ENCODE results near the gene PIM1.
"Not testable (repeated sequence)": the region's sequence is repeated elsewhere in the genome, so short reads cannot be mapped to it uniquely, and the experiment has no call there.

Gene PIM1

GRCh38 chr6:37194886-37195285, 24.9 kb downstream of the PIM1 start:
- DNase-seq: not testable (repeated sequence)

- DNase-seq: not testable (repeated sequence)
These were observed 26.5 kb downstream of the PIM1 start for GRCh38 chr6:37196451-37196850.

- DNase-seq: no peak
These were observed 30.1 kb downstream of the PIM1 start for GRCh38 chr6:37200085-37200484.

- DNase-seq: no peak
These were observed 31.8 kb downstream of the PIM1 start for GRCh38 chr6:37201726-37202125.

- no peak for DNase-seq
These were observed 33.0 kb downstream of the PIM1 start for GRCh38 chr6:37202788-37203491.

- peak; percentile 24 for DNase-seq
These were observed 34.2 kb downstream of the PIM1 start for GRCh38 chr6:37204014-37204751.

GRCh38 chr6:37205175-37205996, 35.4 kb downstream of the PIM1 start:
- DNase-seq: no peak

- no peak for DNase-seq
These were observed 36.0 kb downstream of the PIM1 start for GRCh38 chr6:37205997-37206340.

- DNase-seq: no peak
These were observed 36.7 kb downstream of the PIM1 start for GRCh38 chr6:37206622-37207021.

GRCh38 chr6:37207903-37208456, 38.0 kb downstream of the PIM1 start:
- DNase-seq: peak; percentile 79

GRCh38 chr6:37208793-37209192, 38.8 kb downstream of the PIM1 start:
- no peak for DNase-seq

- no peak for DNase-seq
These were observed 39.7 kb downstream of the PIM1 start for GRCh38 chr6:37209461-37210205.

GRCh38 chr6:37210313-37210968, 40.5 kb downstream of the PIM1 start:
- peak; percentile 71 for DNase-seq

GRCh38 chr6:37212268-37212667, 42.3 kb downstream of the PIM1 start:
- DNase-seq: no peak

GRCh38 chr6:37218061-37218460, 48.1 kb downstream of the PIM1 start:
- no peak for DNase-seq

- no peak for DNase-seq
These were observed 48.6 kb downstream of the PIM1 start for GRCh38 chr6:37218511-37218910.

- DNase-seq: no peak
These were observed 51.7 kb downstream of the PIM1 start for GRCh38 chr6:37221585-37222124.

GRCh38 chr6:37222125-37222967, 52.4 kb downstream of the PIM1 start:
- peak; percentile 79 for DNase-seq

GRCh38 chr6:37222992-37223391, 53.0 kb downstream of the PIM1 start:
- DNase-seq: no peak
